ENCODE measurements around the gene CTNND1.
A peak's percentile ranks its signal among the peaks of the same experiment; 100 is the strongest.
"Not testable (repeated sequence)": the region's sequence is repeated elsewhere in the genome, so short reads cannot be mapped to it uniquely, and the experiment has no call there.

The CTNND1 gene

DNA sequence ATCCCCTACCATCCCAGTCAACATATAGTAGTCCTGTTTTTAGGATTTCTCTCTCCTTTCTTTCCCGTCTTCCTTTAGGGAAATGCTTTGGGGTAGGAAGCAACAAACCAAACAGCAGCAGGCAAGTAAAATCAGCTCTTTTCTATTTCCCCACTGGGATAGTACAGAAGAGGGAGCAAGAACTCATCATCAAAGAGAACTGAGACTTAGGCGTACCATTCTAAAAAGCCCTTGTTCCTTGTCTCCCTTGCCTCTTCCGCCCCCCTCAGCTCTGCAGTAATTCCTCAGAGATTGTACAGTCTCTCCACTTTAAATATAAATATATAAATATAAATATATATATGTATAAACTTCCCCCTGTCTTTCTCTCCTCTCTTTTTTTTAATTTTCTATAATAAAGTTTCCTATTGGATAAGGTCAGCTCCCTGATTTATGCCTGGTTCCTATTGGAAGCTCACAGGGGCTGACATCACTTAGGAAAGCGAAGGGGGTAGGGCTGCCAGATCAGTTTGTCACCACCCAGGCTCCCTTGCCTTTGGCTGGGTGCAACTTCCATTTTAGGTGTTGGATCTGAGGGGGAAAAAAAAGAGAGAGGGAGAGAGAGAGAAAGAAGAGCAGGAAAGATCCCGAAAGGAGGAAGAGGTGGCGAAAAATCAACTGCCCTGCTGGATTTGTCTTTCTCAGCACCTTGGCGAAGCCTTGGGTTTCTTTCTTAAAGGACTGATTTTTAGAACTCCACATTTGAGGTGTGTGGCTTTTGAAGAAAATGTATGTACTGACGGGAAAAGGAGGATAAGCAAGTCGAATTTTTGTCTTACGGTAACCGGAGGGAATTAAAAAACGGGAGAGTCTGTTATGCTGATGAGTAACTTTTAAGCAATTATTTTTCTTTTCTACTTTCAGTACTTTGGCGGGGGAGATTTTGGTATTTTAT is at the start of gene CTNND1:
CTNND1 (plus strand) TSS at position 502 of the 934 bp plus-strand sequence. CDS start 29,677 bp downstream, outside the sequence.
- no peak for DNase-seq

GRCh38 chr11:57712256-57713150 is 49.1 kb upstream of the CTNND1 start, which contains the start of gene TMX2:
TSS of gene TMX2 (plus strand) at chr11:57712593. CDS start at chr11:57712619, 26 bp downstream.
- peak; percentile 91 for DNase-seq

DNA sequence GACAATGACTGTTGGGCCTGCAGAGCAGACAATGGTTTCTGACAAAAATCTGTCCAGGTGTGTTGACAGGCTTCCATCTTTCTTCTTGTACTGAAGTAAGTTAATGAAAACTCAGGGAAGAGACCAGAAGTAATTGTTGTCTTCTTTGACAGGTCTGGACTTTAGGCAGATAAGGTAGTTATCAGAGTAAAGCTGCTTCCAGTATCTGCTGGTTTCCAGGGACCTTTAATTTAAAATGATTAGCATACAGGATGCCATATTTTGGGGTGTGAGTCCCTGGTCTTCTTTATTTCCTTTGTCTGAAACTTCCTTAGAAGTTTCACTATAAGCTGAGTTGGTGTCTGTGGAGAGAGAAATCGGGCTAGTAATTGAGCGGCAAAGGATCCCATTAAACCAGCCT is 47.8 kb upstream of the CTNND1 start:
- DNase-seq, result no peak

GRCh38 chr11:57716726-57717125 is 44.9 kb upstream of the CTNND1 start:
- DNase-seq, result not testable (repeated sequence)

DNA sequence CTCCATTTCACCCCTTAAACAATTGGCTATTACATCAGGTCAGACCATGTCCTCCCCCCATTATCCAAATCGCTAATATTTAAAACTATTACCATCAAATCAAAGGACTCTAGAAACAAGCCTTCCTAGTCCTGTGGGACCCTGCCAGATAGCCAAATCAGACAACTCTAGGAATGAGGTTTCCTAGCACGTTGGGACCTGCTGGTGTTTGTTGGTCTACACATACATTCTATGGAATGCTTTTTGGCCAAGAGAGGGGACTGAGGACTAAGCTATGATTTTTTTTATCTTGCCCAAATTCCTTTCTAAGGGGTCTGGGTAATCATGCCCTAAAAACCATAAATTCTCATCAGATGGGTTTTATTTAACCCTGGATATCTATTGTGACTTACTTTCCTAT is 34.4 kb upstream of the CTNND1 start:
- no peak for DNase-seq

- DNase-seq, result no peak
Observed at GRCh38 chr11:57728829-57729228, 32.8 kb upstream of the CTNND1 start.

GRCh38 chr11:57729479-57729878 is 32.1 kb upstream of the CTNND1 start:
- DNase-seq, result no peak

DNA sequence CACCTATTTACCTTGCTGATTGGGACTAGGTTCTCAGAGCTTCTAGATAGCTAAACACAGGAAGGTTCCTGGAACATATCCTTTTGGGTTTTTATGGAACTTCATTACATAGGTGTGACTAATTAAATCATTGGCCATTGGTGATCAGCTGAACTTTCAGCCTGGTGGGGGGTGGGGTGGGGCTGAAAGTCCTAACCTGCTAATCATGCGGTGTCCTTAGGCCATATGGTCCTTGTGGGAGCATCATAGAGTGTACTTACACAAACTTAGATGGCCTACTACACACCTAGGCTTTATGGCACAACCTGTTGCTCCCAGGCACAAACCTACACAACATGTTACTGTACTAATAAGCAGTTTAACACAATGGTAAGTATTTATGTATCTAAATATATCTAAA is 28.9 kb upstream of the CTNND1 start:
- no peak for DNase-seq

- DNase-seq, result no peak
Observed at GRCh38 chr11:57735619-57736298, 25.8 kb upstream of the CTNND1 start.

GRCh38 chr11:57741132-57742086 is 20.2 kb upstream of the CTNND1 start, which contains the start of gene SELENOH:
TSS of gene SELENOH (plus strand) at chr11:57741491. CDS start at chr11:57741596, 105 bp downstream.
- peak; percentile 96 for DNase-seq

GRCh38 chr11:57742087-57742452 is 19.5 kb upstream of the CTNND1 start:
- DNase-seq, result no peak

DNA sequence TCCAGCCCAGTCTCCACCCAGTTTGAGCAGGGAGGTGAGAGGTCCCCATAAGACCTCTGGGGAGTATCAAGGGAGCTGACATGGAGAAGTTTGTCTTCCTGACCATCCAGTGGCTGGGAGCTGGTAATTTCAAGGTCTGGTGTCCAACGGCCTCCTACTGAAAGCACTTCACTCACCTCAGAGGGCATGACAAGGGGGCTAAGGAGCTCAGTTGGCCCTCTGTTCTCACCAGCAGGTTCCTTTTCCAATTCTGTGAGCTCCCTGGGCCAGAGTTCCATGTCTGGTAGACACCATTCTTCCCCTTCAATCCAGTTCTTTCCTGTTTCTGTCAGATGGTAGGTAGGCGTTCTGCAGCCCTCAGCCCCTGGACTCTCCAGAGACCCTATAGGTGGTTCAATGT is 17.2 kb upstream of the CTNND1 start:
- DNase-seq, result no peak

DNA sequence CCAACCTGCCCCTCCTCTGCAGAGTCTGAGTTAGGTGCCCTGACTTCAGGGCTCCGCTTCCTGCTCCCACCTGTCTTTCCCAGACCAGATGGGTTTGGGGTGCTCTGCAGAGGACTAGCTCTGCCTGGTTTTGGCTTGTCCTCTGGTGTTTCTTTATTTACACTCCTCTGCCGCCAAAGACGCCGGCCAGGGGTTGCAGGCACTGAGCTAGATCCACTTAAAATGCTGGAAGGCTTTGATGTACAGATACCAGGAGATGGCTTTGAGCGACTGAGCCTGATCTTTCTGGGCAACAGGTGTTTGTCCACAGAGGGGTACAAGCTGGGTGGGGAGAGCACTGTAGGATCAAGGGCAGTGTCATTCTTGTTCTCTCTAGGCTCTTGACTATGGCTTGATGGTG is 16.4 kb upstream of the CTNND1 start:
- DNase-seq, result no peak

DNA sequence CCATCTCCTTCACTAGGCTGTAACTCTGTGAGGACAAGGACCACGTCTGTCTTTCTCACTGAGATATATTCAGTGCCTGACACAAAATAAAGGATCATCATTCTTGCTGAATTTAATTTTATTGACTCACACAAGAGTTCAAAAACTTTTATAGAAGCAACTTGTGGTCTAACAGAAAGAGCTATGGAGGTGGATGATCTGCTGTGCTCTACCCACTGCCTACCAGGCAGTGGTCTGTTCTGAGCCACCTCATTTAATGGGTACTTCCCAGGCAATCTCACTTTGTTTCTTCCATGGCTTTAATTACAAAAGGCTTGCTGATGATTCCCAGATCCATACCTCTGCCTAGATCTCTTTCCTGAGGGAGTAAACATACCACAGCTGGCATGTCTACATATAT is 14.7 kb upstream of the CTNND1 start:
- DNase-seq, result no peak

DNA sequence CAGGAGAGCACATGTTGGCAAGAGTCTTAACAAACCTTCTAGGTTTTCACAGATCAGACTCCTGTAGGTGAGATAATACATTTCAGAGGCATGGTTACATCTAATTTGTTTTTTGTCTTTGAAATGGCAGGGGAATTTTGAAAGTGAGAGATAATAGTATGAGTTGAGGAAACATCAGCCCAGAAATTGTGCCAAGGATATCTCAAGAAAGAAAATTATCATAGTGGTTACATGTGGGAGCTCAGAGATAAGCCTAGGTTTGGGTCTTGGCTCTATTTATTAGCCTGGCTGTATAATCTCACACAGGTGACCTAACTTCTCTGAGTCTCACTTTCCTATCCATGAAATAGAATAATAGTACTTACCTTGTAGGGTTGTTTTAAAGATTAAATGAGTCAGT is 10.4 kb upstream of the CTNND1 start:
- DNase-seq, result no peak

- DNase-seq, result no peak
Observed at GRCh38 chr11:57751676-57752253, 9.8 kb upstream of the CTNND1 start, which contains the start of gene BTBD18. TSS of gene BTBD18 (minus strand) at chr11:57751819. CDS start at chr11:57751188, 631 bp downstream.

DNA sequence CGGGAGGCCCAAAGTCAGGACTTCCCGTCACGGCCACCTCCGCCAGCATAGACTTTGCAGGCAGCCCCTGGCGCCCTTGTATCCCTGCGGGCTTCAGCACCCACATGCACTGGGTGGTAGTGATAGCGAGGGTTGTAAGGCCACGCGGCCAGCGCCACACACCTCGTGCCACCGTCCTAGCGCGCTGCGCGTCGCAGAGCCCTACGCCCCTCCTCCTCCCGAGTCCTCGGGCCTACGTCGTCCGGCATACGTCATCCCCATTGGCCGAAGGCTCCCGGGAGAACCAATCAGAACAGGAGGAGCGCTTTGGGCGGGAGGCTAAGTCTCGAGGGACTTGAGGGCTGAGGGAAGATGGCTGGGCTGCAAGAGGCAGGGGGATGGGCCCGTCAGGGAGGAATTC is 8.6 kb upstream of the CTNND1 start:
- DNase-seq, result no peak

GRCh38 chr11:57758174-57758573 is 3.4 kb upstream of the CTNND1 start:
- DNase-seq, result no peak

DNA sequence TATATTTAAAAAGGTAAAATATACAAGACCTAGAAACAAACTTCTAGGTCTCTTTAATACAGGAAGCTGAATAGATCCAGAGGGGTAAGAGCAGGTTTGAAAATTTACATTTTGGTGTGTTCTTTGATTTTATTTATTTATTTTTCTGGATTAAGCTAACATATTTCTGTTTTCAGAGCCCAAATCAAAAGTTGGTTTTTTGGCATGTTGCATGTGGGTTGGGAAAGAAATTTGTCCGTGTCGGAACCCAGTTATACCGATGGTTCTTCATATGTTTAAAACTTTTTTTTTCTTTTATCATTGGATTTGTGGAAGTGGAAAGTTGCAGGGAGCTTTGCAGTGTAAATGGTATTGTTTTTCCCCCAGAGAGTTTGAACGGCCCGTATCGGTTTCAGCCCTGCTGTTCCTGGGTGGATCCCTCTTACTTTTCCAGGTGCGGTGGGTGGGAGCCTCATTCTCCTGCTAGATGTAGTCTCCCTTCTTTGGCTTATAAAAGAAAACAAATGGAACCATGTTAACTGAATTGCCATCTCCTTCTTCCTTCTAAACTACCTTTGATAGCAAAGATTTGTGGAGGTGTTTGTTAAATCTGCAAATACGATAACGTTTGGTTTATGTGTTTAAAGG is 746 bp downstream of the CTNND1 start:
- no peak for DNase-seq

GRCh38 chr11:57763568-57763967 is 2.0 kb downstream of the CTNND1 start:
- no peak for DNase-seq

- no peak for DNase-seq
Observed at GRCh38 chr11:57764021-57764420, 2.4 kb downstream of the CTNND1 start.
